Thymus (tissue), 11 donors: ENCODE results near the gene CASKIN1. TPM values are rescaled to one million over a fixed set of nuclear protein-coding genes. Genes with fewer than 3 reads are reported as not detected.
"Not testable (repeated sequence)": the region's sequence is repeated elsewhere in the genome, so short reads cannot be mapped to it uniquely, and the experiment has no call there.

Source experiments
- DNase-seq, 9 donors: peaks; one replicate each; pipeline ENCODE4 v3.0.0-alpha.2; 2013; ENCODE audit warnings: low spot score in 9 of 9, low read depth in 6 of 9, missing footprints in 1 of 9
- H3K27ac ChIP-seq, 2 donors: one replicate each; pipeline ENCODE4 v1.5.1; 2013; ENCODE audit warnings: control low read depth in 1 of 2, low read depth in 1 of 2, low read length in 1 of 2, mild to moderate bottlenecking in 1 of 2, moderate library complexity in 1 of 2
- H3K27me3 ChIP-seq, 2 donors: one replicate each; pipeline ENCODE4 v1.5.1; 2013; ENCODE audit warnings: low read length in 1 of 2; ENCODE audit not compliant: control insufficient read depth in 2 of 2, insufficient read depth in 1 of 2
- H3K36me3 ChIP-seq, 2 donors: one replicate each; pipeline ENCODE4 v1.5.1; 2013; ENCODE audit warnings: low read length in 1 of 2, mild to moderate bottlenecking in 1 of 2, moderate library complexity in 1 of 2; ENCODE audit not compliant: control insufficient read depth in 2 of 2, insufficient read depth in 2 of 2
- H3K4me1 ChIP-seq, 2 donors: one replicate each; pipeline ENCODE4 v1.5.1; 2013; ENCODE audit warnings: low read length in 2 of 2; ENCODE audit not compliant: control insufficient read depth in 2 of 2, insufficient read depth in 2 of 2
- H3K4me3 ChIP-seq, 2 donors: one replicate each; pipeline ENCODE4 v1.5.1; 2013; ENCODE audit warnings: low read length in 2 of 2, control low read depth in 1 of 2, mild to moderate bottlenecking in 1 of 2
- H3K9me3 ChIP-seq, 2 donors: one replicate each; pipeline ENCODE4 v1.5.1; 2013; ENCODE audit warnings: low read length in 1 of 2, mild to moderate bottlenecking in 1 of 2; ENCODE audit not compliant: control insufficient read depth in 2 of 2, insufficient read depth in 1 of 2
- WGBS: extraction: QIAGEN DNeasy Blood & Tissue Kit; methylation state at CpG from one replicate; pipeline ENCODE4 v1.1.7; 2013; 5-methylcytosine and 5-hydroxymethylcytosine counted together
- polyA plus RNA-seq: library from polyadenylated mRNA; stranded (reverse); fragments of 200-250 nt; gene quantifications from one replicate; pipeline ENCODE4 v1.2.3, GENCODE V29; 2013
- total RNA-seq: library from RNA; stranded (reverse); fragments of 120-200 nt; gene quantifications from one replicate; pipeline ENCODE4 v1.2.4, GENCODE V29; 2013
- donor health status: healthy.

The CASKIN1 gene
- total and polyA plus RNA-seq, 2 donors: 0.05 to 0.48 TPM

DNA sequence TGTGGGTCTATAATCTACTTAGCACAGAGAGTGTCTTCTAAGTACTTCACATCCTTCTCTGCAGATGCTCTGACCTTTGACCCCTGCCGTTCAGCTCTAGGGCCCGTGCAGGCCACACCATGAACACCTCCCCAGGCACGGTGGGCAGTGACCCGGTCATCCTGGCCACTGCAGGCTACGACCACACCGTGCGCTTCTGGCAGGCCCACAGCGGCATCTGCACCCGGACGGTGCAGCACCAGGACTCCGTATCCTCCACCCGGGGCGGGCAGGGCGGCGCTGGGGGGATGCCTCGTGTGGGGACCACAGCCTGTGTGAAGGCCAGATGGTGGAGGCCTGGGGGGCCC lies 9.5 kb upstream of the CASKIN1 start:
- H3K4me1 ChIP-seq: peaks cover 12 to 13% of the 10 kb centered on the region in 2 donors
- WGBS: 27% methylated on average over 16 of the region's 16 CpGs
- H3K36me3 ChIP-seq: peaks cover 33 to 38% of the 10 kb centered on the region in 2 donors
- peaks cover 0 to 3% of the 10 kb centered on the region in 2 donors for H3K9me3 ChIP-seq
- peaks cover 0 to 9% of the 10 kb centered on the region in 2 donors for H3K27me3 ChIP-seq
- no peak for DNase-seq
- peak overlapping the region; percentile 50 to 78 for H3K27ac ChIP-seq
- peak overlapping the region; percentile 79 to 88 for H3K4me3 ChIP-seq

DNA sequence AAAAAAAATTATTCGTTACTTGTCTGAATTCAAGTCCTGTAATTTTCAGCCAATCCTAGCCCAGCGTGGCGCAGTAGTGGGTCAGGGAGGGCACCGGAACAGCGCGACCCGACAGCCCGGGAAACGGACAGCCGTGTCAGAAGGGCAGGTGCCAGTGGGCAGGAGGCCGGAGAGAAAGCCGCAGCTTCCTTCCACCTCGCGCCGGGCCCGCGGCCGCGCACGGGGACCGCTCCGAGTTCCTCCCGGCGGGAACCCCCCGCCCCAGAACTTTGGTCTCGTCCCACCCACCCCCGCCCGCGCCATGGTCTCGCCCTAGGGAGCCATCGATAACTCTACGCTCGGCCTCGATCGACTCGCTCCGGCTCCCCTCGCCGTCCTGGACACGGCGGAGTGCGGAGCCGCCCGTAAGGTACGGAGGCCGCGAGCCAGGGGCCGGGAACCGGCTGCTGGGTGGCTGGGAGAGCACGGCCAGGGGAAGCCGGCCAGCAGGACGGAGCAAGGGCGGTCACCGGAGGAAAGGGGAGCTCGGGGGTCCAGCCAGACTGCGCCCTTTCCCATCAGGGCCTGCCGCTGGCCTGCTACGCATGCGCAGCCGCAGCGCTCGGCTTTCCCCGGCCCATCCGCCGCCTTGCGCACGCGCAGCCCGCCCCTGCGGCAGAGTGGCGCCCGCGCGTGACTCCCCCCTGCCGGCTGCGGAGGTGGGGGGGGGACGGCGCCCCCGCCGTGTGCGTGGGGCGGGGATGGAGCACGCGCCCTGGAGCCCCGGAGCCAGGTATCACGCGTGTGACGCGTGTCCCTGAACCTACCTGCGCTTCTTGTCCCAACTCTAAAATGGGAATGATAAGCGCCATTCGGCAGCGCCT lies 8.9 kb upstream of the CASKIN1 start, which contains the start of gene MLST8:
Gene MLST8, plus strand, starts transcription at position 351 of the 863 bp plus-strand sequence. CDS start 632 bp downstream, outside the sequence.
- H3K27ac ChIP-seq: peak within 1 kb of the TSS; percentile 91 to 92

DNA sequence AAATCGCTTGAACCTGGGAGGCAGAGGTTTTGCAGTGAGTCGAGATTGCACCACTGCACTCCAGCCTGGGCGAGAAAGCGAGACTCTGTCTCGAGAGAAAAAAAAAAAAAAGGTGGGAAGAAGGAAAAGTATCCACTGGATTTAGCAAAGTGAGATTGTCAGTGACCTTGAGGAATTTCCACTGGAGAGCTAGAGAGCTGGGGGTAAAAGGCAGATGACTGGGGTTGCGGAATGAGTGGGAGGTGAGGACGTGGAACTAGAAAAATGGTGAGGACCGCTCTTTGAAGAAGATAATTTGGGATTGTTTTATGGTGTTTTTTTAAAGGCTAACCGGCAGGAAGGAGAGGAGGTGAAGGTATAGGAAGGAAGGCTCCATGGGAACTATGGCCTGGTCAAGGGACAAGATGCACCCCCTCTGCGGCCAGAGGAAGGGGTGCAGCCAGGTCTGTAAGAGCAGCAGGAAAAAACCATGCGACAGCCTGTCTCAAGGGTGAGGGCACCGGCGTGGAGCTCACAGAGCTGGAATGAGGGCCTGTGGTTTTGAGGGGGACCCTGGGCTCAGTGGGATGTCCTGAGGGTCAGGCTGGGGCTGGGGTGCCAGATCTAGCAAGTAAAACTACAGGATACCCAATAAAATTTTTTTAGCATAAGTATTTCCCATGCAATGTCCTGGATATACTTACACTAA lies 8.2 kb upstream of the CASKIN1 start:
- H3K9me3 ChIP-seq: peaks cover 0 to 3% of the 10 kb centered on the region in 2 donors
- peaks cover 6 to 20% of the 10 kb centered on the region in 2 donors for H3K27me3 ChIP-seq
- WGBS: 93% methylated on average over 13 of the region's 13 CpGs
- peaks cover 12 to 13% of the 10 kb centered on the region in 2 donors for H3K4me1 ChIP-seq
- peak overlapping the region in 1 of 2 donors; percentile 92 for H3K27ac ChIP-seq
- H3K36me3 ChIP-seq: peaks cover 24 to 30% of the 10 kb centered on the region in 2 donors
- DNase-seq: peak in 1 of 9 donors; percentile 23
- H3K4me3 ChIP-seq: peak overlapping the region; percentile 79 to 88

More for the DNA sequence above, 8.9 kb upstream of the CASKIN1 start, which contains the start of gene MLST8:
- peak; percentile 77 to 95 (median 90) for DNase-seq
- Histone ChIP-seq H3K4me1 (peaks cover 12 to 13% of the 10 kb centered on the region in 2 donors), H3K4me3 (peak within 1 kb of the TSS; percentile 79 to 88), H3K27me3 (peaks cover 2 to 12% of the 10 kb centered on the region in 2 donors), H3K9me3 (peaks cover 0 to 3% of the 10 kb centered on the region in 2 donors), H3K36me3 (peaks cover 31 to 37% of the 10 kb centered on the region in 2 donors)
- WGBS: under 1% methylated on average over 93 of the region's 93 CpGs

DNA sequence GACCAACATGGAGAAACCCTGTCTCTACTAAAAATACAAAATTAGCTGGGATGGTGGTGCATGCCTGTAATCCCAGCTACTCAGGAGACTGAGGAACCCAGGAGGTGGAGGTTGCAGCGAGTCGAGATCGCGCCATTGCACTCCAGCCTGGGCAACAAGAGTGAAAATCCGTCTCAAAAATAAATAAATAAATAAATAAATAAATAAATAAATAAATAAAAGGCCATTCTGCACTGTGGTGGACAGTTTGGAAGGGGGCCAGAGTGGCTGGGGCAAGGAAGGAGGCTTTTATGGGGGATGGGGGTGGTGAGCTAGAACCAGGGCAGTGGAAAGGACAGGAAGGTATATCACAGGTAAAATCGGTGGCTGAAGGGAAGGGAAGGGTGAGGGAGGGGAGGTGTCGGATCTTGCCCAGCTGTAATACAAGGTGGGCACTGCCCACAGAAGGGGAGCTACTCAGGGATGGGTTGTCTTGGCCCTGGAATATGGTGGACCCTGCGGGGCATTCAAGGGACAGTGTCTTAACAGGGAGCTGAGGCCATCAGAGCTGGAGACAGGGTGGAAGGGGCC lies 6.8 kb upstream of the CASKIN1 start:
- H3K27ac ChIP-seq, H3K4me3 ChIP-seq, DNase-seq, H3K9me3 ChIP-seq: not testable (repeated sequence)
- peaks cover 11 to 16% of the 10 kb centered on the region in 2 donors for H3K36me3 ChIP-seq
- peaks cover 16 to 33% of the 10 kb centered on the region in 2 donors for H3K27me3 ChIP-seq
- peaks cover 12 to 13% of the 10 kb centered on the region in 2 donors for H3K4me1 ChIP-seq
- 97% methylated on average over 8 of the region's 8 CpGs for WGBS

DNA sequence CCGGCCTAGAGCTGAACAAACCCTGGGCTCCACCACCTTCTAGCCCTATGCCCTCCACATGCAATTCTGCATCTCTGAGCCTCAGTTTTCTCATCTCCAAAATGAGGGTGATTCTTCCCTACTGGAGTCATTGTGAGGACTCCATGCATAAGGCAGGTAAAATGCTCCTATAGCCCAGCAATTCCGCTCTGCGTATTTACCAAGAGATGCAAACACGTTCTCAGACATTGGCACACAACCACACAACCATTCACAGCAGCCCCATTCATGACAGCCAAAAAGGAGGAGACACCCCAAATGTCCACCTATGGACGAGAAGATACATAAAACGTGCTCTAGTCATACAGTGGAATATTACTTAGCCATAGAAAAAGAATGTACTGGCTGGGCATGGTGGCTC lies 3.9 kb upstream of the CASKIN1 start:
- Histone ChIP-seq H3K9me3 (peaks cover 0 to 5% of the 10 kb centered on the region in 2 donors), H3K4me3 (no peak overlapping the region), H3K4me1 (peaks cover 13 to 14% of the 10 kb centered on the region in 2 donors), H3K36me3 (no peaks in the 10 kb centered on the region), H3K27ac (no peak overlapping the region), H3K27me3 (peaks cover 43 to 55% of the 10 kb centered on the region in 2 donors)
- DNase-seq: no peak
- 93% methylated on average over 6 of the region's 6 CpGs for WGBS

DNA sequence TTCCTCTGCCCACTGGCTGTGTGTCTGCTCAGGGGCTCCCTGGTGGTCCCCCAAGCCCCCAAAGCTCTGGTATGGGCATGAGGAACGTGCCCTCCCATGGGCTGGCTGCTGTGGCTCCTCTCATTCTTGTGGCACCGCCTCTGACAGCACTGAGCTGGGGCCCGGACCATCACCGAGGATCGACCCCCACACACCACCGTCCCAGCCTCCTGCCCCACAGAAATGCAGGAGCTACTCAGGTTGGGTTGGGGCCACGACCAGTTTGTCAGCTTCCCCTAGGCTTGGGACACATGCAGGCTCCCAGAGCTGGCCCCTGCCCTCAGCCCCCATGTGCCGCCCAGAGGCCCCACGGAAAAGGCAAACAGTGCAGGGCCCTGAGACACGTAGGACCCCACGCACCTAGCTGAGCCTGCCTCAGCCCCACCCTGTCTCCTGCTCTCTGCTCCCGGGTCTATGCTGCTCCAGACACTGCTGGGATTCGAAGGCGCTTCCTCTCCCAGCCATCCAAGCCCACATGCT lies 3.3 kb upstream of the CASKIN1 start:
- Histone ChIP-seq H3K4me3 (no peak overlapping the region), H3K27me3 (peaks cover 50 to 61% of the 10 kb centered on the region in 2 donors), H3K27ac (no peak overlapping the region), H3K36me3 (no peaks in the 10 kb centered on the region), H3K9me3 (peaks cover 0 to 5% of the 10 kb centered on the region in 2 donors), H3K4me1 (peaks cover 14 to 15% of the 10 kb centered on the region in 2 donors)
- no peak for DNase-seq
- 84% methylated on average over 14 of the region's 14 CpGs for WGBS

DNA sequence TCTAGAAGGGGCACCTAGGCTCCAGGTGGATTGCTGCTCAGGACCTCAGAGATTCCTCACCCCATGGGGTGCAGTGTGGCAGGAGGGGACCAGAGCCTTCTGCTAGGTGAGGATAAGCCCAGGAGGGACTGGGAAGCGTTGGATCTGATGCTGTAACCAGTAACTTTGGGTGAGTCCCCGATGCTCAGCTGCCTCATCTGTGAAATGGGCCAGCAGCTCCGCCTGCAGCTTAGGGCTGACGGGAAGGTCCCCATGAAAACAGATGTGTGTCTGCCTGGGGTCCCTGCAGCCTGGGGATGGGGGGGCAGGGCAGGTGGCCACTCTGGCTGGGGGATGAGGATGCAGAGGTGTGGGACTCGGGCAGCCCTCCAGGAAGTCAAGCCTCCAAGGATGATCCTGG lies 2.7 kb upstream of the CASKIN1 start:
- no peaks in the 10 kb centered on the region for H3K36me3 ChIP-seq
- H3K4me1 ChIP-seq: peaks cover 10 to 13% of the 10 kb centered on the region in 2 donors
- no peak for DNase-seq
- H3K27me3 ChIP-seq: peaks cover 56 to 67% of the 10 kb centered on the region in 2 donors
- WGBS: 90% methylated on average over 5 of the region's 5 CpGs
- peaks cover 0 to 5% of the 10 kb centered on the region in 2 donors for H3K9me3 ChIP-seq
- peak overlapping the region in 1 of 2 donors; percentile 27 for H3K27ac ChIP-seq
- H3K4me3 ChIP-seq: no peak overlapping the region

DNA sequence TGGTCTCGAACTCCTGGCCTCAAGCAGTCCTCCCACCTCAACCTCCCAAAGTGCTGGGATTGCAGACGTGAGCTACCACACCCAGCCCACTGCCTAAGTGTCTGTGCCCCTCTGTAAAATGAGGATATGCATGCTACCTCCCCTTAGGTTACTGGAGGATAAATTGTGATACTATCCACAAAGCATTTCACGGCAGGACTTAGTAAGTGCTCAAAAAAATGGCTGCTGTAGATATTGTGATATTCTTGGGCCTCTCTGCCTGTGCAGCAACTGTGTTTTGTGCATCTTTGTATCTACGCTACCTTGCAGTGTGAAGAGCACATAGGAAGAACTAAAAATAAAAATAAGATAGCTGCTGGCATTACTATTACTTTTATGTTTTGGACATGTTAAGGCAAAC lies 1.9 kb upstream of the CASKIN1 start:
- WGBS: 79% methylated on average over 4 of the region's 4 CpGs
- Histone ChIP-seq H3K4me1 (peaks cover 10 to 13% of the 10 kb centered on the region in 2 donors), H3K27me3 (peaks cover 62 to 75% of the 10 kb centered on the region in 2 donors)

More for the DNA sequence above, 1.9 kb upstream of the CASKIN1 start:
- H3K36me3 ChIP-seq: no peaks in the 10 kb centered on the region
- no peak for DNase-seq
- H3K9me3 ChIP-seq: peaks cover 0 to 5% of the 10 kb centered on the region in 2 donors
- H3K4me3 ChIP-seq: no peak overlapping the region
- H3K27ac ChIP-seq: no peak overlapping the region
